H1 (cell line): ENCODE measurements around the gene MAPT.

Experiments used
- CHD2 ChIP-seq: IDR thresholded peaks from 2 replicates; pipeline ENCODE4 v1.6.1; 2012; ENCODE audit warnings: low read length, improper control_type of control experiment
- EP300 ChIP-seq, 2 experiments: IDR thresholded peaks; 1 replicate in 1 of 2; 2 replicates in 1 of 2; pipeline ENCODE4 v1.6.1; 2011 to 2012; ENCODE audit warnings: low read depth in 2 of 2, low read length in 2 of 2, mild to moderate bottlenecking in 2 of 2, borderline replicate concordance in 1 of 2, inconsistent platforms in 1 of 2, moderate library complexity in 1 of 2
- EZH2 ChIP-seq: fragments of 200-600 bp; sonication (generic); IDR thresholded peaks from 2 replicates; pipeline ENCODE4 v1.7.1; 2012; ENCODE audit warnings: low read depth, mild to moderate bottlenecking, moderate library complexity, low read length, inconsistent platforms; ENCODE audit not compliant: severe bottlenecking
- FOSL1 ChIP-seq: IDR thresholded peaks from 2 replicates; pipeline ENCODE4 v1.6.1; 2011; ENCODE audit warnings: mild to moderate bottlenecking, low read depth, low read length, moderate library complexity; ENCODE audit not compliant: insufficient read depth
- NRF1 ChIP-seq: IDR thresholded peaks from 2 replicates; pipeline ENCODE4 v1.6.1; 2011; ENCODE audit warnings: mild to moderate bottlenecking, low read depth, low read length, improper control_type of control experiment
- POLR2A ChIP-seq, 2 experiments: IDR thresholded peaks; 1 replicate in 1 of 2; 2 replicates in 1 of 2; pipeline ENCODE4 v1.6.1; 2011; ENCODE audit warnings: low read depth in 2 of 2, low read length in 2 of 2, mild to moderate bottlenecking in 2 of 2; ENCODE audit errors: control extremely low read depth in 1 of 2
- TAF1 ChIP-seq: IDR thresholded peaks from 2 replicates; pipeline ENCODE4 v1.6.1; 2011; ENCODE audit warnings: mild to moderate bottlenecking, low read depth, low read length
- TEAD4 ChIP-seq: IDR thresholded peaks from 2 replicates; pipeline ENCODE4 v1.6.1; 2012; ENCODE audit warnings: low read depth, low read length, inconsistent platforms, mixed read lengths
- TF ChIP-seq, protein P1 (sequence below), 3 experiments: IDR thresholded peaks; 1 replicate in 2 of 3; 2 replicates in 1 of 3; pipeline versions ENCODE4 v1.5.1 to v1.6.1; 2011; ENCODE audit warnings: low read length in 3 of 3, mild to moderate bottlenecking in 3 of 3, inconsistent platforms in 2 of 3, low read depth in 1 of 3, moderate library complexity in 1 of 3; ENCODE audit not compliant: insufficient read depth in 1 of 3; ENCODE audit errors: control extremely low read depth in 1 of 3
- TF ChIP-seq, protein P2 (sequence below): IDR thresholded peaks from 2 replicates; pipeline ENCODE4 v1.6.1; 2012; ENCODE audit warnings: inconsistent platforms
- TF ChIP-seq, protein P3 (sequence below): IDR thresholded peaks from 2 replicates; pipeline ENCODE4 v1.6.1; 2011; ENCODE audit warnings: low read length, improper control_type of control experiment

DNA sequence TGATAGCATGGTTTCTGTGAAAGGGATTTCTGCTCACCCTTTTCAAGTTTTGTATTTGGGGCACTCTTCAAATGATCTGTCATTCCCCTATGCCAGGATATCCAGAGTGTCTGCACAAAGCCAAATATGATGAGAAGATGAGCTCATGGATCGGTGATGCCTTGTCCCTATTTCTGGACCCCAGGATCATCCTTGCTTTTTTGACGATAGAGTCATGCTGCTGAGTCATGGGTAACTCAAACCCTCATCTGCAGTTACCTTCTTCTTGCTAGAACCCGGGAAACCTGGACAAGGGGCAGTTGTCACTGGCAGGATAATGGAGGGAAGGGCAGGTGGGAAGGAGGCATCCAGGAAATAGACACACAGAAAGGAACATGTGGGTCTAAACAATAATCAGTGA lies 17.8 kb upstream of the MAPT start:
- TF ChIP-seq, protein P1, sequence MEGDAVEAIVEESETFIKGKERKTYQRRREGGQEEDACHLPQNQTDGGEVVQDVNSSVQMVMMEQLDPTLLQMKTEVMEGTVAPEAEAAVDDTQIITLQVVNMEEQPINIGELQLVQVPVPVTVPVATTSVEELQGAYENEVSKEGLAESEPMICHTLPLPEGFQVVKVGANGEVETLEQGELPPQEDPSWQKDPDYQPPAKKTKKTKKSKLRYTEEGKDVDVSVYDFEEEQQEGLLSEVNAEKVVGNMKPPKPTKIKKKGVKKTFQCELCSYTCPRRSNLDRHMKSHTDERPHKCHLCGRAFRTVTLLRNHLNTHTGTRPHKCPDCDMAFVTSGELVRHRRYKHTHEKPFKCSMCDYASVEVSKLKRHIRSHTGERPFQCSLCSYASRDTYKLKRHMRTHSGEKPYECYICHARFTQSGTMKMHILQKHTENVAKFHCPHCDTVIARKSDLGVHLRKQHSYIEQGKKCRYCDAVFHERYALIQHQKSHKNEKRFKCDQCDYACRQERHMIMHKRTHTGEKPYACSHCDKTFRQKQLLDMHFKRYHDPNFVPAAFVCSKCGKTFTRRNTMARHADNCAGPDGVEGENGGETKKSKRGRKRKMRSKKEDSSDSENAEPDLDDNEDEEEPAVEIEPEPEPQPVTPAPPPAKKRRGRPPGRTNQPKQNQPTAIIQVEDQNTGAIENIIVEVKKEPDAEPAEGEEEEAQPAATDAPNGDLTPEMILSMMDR (IDR thresholded peaks at IDR 0.05; ENCODE audit: control extremely low read depth in 1 of 3, insufficient read depth in 1 of 3, low read depth in 1 of 3, low read length in 3 of 3) = no peak
- TF ChIP-seq TEAD4 (no peak), TAF1 (no peak), FOSL1 (no peak), CHD2 (no peak), NRF1 (no peak), POLR2A (IDR thresholded peaks at IDR 0.05; ENCODE audit: control extremely low read depth in 1 of 2, low read depth in 2 of 2, low read length in 2 of 2) (no peak), EP300 (IDR thresholded peaks at IDR 0.05; ENCODE audit: borderline replicate concordance in 1 of 2, low read depth in 2 of 2, low read length in 2 of 2) (no peak), EZH2 (no peak)
- TF ChIP-seq, protein P2, sequence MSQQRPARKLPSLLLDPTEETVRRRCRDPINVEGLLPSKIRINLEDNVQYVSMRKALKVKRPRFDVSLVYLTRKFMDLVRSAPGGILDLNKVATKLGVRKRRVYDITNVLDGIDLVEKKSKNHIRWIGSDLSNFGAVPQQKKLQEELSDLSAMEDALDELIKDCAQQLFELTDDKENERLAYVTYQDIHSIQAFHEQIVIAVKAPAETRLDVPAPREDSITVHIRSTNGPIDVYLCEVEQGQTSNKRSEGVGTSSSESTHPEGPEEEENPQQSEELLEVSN = no peak
- TF ChIP-seq, protein P3, sequence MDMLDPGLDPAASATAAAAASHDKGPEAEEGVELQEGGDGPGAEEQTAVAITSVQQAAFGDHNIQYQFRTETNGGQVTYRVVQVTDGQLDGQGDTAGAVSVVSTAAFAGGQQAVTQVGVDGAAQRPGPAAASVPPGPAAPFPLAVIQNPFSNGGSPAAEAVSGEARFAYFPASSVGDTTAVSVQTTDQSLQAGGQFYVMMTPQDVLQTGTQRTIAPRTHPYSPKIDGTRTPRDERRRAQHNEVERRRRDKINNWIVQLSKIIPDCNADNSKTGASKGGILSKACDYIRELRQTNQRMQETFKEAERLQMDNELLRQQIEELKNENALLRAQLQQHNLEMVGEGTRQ = no peak
